ENCODE results near the gene LUC7L.
"Not testable (repeated sequence)": the region's sequence is repeated elsewhere in the genome, so short reads cannot be mapped to it uniquely, and the experiment has no call there.

LUC7L gene, protein sequence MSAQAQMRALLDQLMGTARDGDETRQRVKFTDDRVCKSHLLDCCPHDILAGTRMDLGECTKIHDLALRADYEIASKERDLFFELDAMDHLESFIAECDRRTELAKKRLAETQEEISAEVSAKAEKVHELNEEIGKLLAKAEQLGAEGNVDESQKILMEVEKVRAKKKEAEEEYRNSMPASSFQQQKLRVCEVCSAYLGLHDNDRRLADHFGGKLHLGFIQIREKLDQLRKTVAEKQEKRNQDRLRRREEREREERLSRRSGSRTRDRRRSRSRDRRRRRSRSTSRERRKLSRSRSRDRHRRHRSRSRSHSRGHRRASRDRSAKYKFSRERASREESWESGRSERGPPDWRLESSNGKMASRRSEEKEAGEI

DNA sequence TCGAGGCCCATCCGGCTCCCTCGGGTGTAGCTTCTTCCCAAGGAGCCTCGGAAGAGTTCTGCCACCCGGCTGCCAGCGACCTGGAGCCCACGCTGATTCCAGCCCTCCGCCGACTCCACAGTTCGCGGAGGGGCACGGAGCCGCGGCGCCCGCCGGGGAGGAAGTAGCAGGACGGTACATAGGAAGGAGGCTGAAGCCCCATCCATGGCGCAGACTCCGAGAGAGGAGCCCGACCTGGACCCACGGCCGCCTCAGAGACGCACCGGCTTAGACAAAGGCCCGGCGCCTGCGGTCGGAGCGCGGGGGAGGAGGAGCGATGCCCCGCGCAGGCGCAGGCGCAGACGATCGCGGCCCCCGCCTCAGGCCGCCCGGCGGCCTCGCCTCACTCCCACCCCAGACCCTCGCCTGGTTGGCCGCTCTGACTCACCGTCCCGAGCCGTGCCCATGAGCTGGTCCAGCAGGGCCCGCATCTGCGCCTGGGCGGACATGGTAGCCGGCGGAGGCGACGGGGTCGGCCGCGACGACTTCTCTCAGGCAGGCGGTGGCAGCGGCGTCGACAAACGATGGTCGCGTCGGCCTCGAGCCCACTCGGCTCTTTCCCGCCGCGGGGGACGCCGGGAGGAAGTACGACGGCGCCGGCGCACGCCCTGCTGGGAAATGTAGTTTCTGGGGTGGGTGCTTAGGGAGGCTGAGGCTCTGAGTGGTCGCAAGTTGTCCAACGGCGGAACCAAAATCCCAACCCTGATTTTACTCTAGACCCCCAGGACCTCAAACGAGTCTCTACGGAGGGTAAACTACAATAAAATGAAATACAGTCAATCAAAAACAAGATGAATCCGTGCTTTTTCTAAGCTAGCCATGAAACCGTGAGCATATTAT, at the start of gene LUC7L:
LUC7L (minus strand) TSS at position 598 of the 879 bp plus-strand sequence; CDS start at position 488, 110 bp downstream.
- DNase-seq (ENCODE audit: low read depth in 2 of 2): peak; percentile 81

DNA sequence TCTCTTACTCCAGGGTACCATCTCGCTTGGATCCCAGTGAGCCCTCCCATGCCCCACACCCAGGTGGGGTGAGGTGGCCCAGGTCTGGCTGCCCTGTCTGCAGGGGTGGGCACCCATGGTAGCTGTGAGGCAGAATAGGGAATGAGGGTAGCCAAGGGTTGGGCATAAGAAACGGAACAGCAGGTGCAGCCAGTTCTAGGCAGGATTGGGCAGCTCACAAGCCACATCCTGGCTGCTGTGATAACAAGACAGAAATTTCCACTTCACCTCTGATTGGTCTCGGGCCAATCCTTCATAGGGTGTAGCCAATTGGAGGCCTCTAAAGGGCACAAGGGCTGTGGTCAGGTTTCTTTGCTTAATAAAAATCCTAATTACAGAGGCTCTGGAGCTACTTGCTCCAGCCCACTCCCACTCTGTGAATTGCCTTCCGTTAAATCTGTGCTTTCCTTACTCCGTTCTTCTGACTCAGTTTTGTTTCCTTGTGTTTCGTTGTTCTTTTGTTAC, 49.7 kb upstream of the LUC7L start:
- no peak for DNase-seq (ENCODE audit: low read depth in 2 of 2)

DNA sequence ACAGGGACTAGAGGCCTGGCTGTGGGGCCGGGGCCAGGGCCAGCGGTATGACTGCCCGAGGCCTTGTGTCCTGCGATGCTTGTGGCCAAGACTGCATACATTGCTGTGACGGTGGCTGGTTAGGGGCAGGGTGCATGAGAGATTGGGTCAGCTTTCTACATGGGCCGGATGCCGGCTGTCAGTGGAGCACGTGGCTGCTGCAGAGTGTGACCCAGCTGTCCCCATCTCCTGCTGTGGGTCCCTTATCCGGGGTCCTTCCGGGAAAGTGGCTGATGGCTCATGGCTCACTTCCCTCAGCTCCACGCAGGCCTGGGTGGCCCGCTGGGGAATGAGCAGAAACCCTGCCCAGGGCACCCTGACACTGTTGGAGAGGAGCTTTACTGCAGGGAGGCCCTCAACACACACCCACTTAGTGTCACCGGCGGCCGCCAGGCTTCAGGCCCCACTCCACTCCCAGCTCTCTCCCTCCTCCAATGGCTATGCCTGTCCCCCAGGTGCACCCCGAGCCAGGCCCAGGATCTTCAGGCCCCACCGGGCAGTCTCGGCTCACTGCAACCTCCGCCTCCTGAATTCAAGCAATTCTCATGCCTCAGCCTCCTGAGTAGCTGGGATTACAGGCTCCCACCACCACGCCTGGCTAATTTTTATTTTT, 47.3 kb upstream of the LUC7L start:
- no peak for DNase-seq (ENCODE audit: low read depth in 2 of 2)

GRCh38 chr16:275786-276232, 46.6 kb upstream of the LUC7L start, which contains the start of gene RGS11:
TSS of gene RGS11 (minus strand) at chr16:275944. CDS start at chr16:275911, 33 bp downstream.
- no peak for DNase-seq (ENCODE audit: low read depth in 2 of 2)

GRCh38 chr16:275041-275641, 45.9 kb upstream of the LUC7L start:
- DNase-seq (ENCODE audit: low read depth in 2 of 2): no peak

- no peak for DNase-seq (ENCODE audit: low read depth in 2 of 2)
These were observed 44.5 kb upstream of the LUC7L start for GRCh38 chr16:273547-274421.

- DNase-seq (ENCODE audit: low read depth in 2 of 2): no peak
These were observed 43.6 kb upstream of the LUC7L start for GRCh38 chr16:272633-273546.

DNA sequence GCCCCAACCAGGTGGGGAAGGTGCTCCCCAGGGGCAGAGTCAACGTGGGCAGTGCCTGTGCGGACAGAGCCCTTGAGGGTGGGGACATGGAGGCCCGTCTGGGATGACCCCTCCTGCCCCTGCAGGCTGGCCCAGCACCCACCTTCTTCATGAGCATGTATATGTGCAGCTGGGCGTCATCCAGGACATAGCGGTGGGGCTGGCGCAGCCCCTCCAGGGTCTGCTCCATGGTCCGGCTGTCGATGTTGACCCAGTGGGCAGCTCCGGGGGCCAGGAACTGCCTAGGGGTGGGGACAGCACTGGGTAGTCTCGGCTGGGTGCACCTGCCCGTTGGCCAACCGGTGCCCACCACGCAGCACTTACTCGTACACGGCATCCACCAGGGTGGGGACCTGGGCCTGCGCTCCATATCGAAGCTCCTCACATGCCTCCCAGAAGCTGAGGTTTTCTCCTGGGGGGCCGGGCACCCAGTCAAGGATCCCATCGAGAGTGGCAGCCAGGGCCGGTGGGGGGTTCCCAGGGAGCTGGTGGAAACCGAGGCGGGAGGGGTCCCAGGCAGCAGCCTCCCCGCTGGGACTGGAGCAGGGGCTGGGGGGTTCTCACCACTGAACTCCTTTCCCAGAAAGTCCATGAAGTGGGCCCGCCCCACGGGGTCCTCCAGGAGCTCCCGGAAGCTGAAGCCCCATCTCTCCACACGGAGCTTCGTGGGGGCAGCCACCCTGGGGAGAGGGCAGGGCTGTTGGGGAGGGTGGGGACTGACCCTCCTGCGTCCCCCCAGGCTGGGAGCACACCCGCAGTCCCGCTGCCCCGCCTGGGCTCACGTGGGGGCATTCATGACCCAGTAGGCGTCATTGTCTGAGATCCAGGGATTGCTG, 41.4 kb upstream of the LUC7L start:
- no peak for DNase-seq (ENCODE audit: low read depth in 2 of 2)

DNA sequence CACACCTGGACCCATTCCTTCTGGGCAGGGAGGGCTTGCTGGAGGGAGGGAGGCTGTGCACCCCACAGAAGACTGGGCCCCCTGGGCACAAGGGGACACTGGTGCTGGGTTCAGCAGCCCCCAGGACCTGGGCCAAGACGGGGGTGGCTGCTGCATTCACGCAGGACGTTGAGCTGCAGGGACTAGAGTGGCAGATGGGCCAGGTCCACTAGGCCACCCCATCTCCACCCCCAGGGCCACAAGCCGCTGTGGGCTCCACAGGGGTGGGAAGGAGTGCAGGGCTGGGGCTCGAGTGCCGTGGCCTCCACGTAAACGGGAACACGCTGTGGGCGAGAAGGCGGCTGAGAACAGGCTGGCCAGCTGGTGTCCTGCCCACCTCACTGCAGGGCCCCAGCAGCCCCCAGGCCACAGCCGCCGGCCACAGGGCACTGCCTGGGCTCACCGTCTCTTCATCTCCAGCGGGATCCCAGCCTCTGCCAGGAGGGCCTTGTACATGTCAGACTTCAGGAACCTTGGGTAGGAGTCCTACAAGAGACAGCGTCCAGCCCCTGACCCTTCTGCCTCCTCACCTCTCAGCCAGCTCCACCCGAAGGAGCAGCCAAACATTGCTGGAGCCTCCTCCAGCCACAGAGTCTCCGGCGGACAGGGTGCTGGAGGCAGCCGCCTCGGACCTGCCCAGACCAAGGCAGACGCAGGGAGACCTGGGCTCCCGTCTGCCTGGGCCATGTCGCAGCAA, 40.0 kb upstream of the LUC7L start:
- DNase-seq (ENCODE audit: low read depth in 2 of 2): no peak

DNA sequence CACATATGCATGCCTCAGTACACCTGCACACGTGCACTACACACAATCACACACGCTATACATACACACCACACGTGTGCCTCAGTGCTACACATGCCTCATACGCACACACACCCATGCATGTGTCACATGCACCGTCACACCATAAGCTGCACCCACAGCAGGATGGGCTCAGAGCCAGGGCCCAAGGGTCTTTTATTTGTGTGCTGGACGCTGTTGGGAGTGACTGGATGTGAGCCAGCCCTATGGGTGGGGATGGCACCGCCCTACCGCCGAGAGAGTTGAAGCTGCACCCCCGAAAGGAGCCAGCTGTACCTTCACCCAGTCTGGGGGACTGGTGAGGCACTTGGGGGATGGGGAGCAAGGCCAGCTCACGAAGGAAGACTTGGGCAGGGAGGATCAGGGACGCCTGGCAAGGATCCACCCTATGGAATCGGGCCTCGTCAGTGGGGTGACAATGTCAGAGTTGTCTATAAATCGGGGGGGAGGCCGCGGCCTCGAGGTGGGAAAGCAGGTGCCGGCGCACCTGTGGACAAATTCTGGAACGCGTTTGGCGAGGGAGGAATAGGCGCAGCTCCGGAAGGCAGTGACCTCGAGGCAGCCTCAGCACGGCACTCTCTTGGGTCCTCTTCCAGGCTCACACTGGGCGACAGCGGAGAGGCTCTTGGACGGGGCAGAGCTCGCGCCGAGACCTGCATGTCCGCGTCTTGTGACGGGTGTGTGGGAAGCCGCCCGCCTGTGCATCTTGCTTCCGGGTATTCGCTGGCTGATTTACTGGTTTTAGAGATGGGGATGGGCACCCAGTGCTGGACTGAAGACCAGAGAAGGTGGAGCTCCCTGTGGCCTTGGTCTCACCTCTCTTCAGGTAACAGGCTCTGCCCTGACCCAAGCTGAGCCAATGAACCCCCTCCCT, 39.1 kb upstream of the LUC7L start:
- DNase-seq (ENCODE audit: low read depth in 2 of 2): no peak

GRCh38 chr16:267562-267961, 38.3 kb upstream of the LUC7L start:
- not testable (repeated sequence) for DNase-seq (ENCODE audit: low read depth in 2 of 2)

GRCh38 chr16:266258-267164, 37.3 kb upstream of the LUC7L start:
- no peak for DNase-seq (ENCODE audit: low read depth in 2 of 2)

- DNase-seq (ENCODE audit: low read depth in 2 of 2): no peak
These were observed 36.5 kb upstream of the LUC7L start for GRCh38 chr16:265711-266110.

DNA sequence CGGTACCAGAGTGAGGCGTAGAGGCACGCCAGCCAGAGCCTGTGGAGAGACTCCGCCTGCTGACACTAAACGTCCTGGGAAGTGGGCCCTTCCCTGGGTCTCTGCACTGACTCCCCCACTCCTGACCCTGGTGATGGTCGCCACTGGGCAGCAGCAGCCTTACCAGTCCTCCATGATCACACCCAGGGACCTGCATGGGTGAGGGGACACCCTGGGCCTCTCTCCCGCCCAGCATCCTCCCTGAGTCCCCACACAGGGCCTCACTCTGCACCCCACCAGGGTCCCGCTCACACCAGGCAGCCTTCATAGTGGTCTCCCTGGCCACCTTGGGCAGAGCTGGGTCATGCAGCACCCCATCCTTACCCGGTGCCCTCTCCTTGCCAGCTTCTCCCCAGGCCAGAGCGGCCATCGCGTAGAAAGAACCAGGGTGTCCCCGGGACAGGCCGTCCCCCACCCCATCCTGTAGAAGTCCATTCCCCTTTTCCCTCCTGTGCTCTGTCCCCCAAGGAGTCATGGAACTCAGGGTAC, 35.8 kb upstream of the LUC7L start:
- DNase-seq (ENCODE audit: low read depth in 2 of 2): no peak

GRCh38 chr16:264440-264951, 35.2 kb upstream of the LUC7L start:
- DNase-seq (ENCODE audit: low read depth in 2 of 2): no peak

Measured in stimulated activated CD4-positive, alpha-beta T cell treated with anti-CD3 and anti-CD28 coated beads, Interleukin-1b, Interleukin-23, amount 100 ng/mL, for 4 hours (primary cell).